Cerebellar cortex (tissue), 1 donor: ENCODE results near the gene CDHR2.
"Not testable (repeated sequence)": the region's sequence is repeated elsewhere in the genome, so short reads cannot be mapped to it uniquely, and the experiment has no call there.

Source experiments
- DNase-seq: peaks from one replicate; pipeline ENCODE4 v3.0.0-alpha.2; 2015; ENCODE audit warnings: low spot score

CDHR2 gene

GRCh38 chr5:176597417-176598389, 48.6 kb downstream of the CDHR2 start:
- DNase-seq = no peak

- DNase-seq = not testable (repeated sequence)
Measured at GRCh38 chr5:176599749-176600430, 50.7 kb downstream of the CDHR2 start.

- no peak for DNase-seq
Measured at GRCh38 chr5:176601901-176602482, 52.9 kb downstream of the CDHR2 start.

GRCh38 chr5:176603091-176603490, 53.9 kb downstream of the CDHR2 start:
- DNase-seq = no peak

GRCh38 chr5:176606032-176606431, 56.9 kb downstream of the CDHR2 start:
- DNase-seq = no peak

- no peak for DNase-seq
Measured at GRCh38 chr5:176606875-176607274, 57.7 kb downstream of the CDHR2 start.

- peak; percentile 55 for DNase-seq
Measured at GRCh38 chr5:176608142-176608705, 59.1 kb downstream of the CDHR2 start.

GRCh38 chr5:176608937-176609723, 60.0 kb downstream of the CDHR2 start:
- DNase-seq = no peak

- DNase-seq = peak; percentile 65
Measured at GRCh38 chr5:176609724-176610434, 60.7 kb downstream of the CDHR2 start, which contains the start of gene GPRIN1. Gene GPRIN1 (minus strand): TSS chr5:176610156. CDS start chr5:176599834, 10,322 bp downstream.

GRCh38 chr5:176610435-176610773, 61.3 kb downstream of the CDHR2 start:
- DNase-seq = no peak

- DNase-seq = peak; percentile 52
Measured at GRCh38 chr5:176611435-176611834, 62.3 kb downstream of the CDHR2 start.

- peak; percentile 37 for DNase-seq
Measured at GRCh38 chr5:176612008-176612407, 62.9 kb downstream of the CDHR2 start.

GRCh38 chr5:176612855-176613254, 63.7 kb downstream of the CDHR2 start:
- DNase-seq = no peak

GRCh38 chr5:176614805-176615478, 65.8 kb downstream of the CDHR2 start:
- DNase-seq = no peak

GRCh38 chr5:176616511-176616910, 67.4 kb downstream of the CDHR2 start:
- no peak for DNase-seq

- DNase-seq = no peak
Measured at GRCh38 chr5:176618783-176619182, 69.6 kb downstream of the CDHR2 start.

GRCh38 chr5:176619203-176619568, 70.0 kb downstream of the CDHR2 start:
- peak; percentile 92 for DNase-seq

- DNase-seq = no peak
Measured at GRCh38 chr5:176619569-176620332, 70.6 kb downstream of the CDHR2 start.

GRCh38 chr5:176620333-176620981, 71.3 kb downstream of the CDHR2 start:
- no peak for DNase-seq
